Brain microvascular endothelial cell (primary cell): ENCODE measurements around the gene SLC22A13.

ENCODE experiments used
- DNase-seq: peaks from one replicate; pipeline ENCODE4 v3.0.0-alpha.2; 2020
- H3K27ac ChIP-seq: fragments of 250-450 bp; sonication (Bioruptor Pico); 2 replicates; pipeline ENCODE4 v1.5.1; 2020; ENCODE audit warnings: mild to moderate bottlenecking, moderate library complexity
- H3K27me3 ChIP-seq: fragments of 250-450 bp; sonication (Bioruptor Pico); replicated peaks from 2 replicates; pipeline ENCODE4 v1.5.1; 2020; ENCODE audit warnings: mild to moderate bottlenecking
- H3K36me3 ChIP-seq: fragments of 250-450 bp; sonication (Bioruptor Pico); replicated peaks from 2 replicates; pipeline ENCODE4 v1.5.1; 2020; ENCODE audit warnings: mild to moderate bottlenecking
- H3K4me3 ChIP-seq: 2 replicates; pipeline ENCODE4 v1.5.1; 2011; ENCODE audit warnings: low read depth, mild to moderate bottlenecking, control low read depth, low read length, moderate library complexity
- CTCF ChIP-seq: IDR thresholded peaks from 2 replicates; pipeline ENCODE4 v1.5.1; 2011; ENCODE audit warnings: low read depth, mild to moderate bottlenecking, moderate library complexity, low read length, control low read depth, inconsistent platforms; ENCODE audit errors: missing control alignments
- in situ Hi-C: cut with HindIII; loops from 2 replicates; pipeline ENCODE4 v1.10.0; 2017; ENCODE audit warnings: low sequenced_read_pairs, low pct_ligation_motif_present

The SLC22A13 gene

GRCh38 chr3:38245930-38246329 is 19.7 kb upstream of the SLC22A13 start:
- H3K27ac ChIP-seq, result no peak overlapping the region
- no peak overlapping the region for H3K4me3 ChIP-seq
- TF ChIP-seq CTCF, result no peak
- in situ Hi-C loops, result no loop called here
- DNase-seq, result no peak
- no peaks in the 10 kb centered on the region for H3K27me3 ChIP-seq
- peaks cover 22% of the 10 kb centered on the region for H3K36me3 ChIP-seq

- H3K27me3 ChIP-seq, result no peaks in the 10 kb centered on the region
- peak; percentile 67 for TF ChIP-seq CTCF
- in situ Hi-C loops, result no loop called here
- H3K27ac ChIP-seq, result peak overlapping the region; percentile 20
- H3K4me3 ChIP-seq, result no peak overlapping the region
- DNase-seq, result peak; percentile 80
- peaks cover 34% of the 10 kb centered on the region for H3K36me3 ChIP-seq
These were observed 18.1 kb upstream of the SLC22A13 start for GRCh38 chr3:38247366-38248035.

- in situ Hi-C loops, result no loop called here
- Histone ChIP-seq H3K27me3 (no peaks in the 10 kb centered on the region), H3K27ac (no peak overlapping the region), H3K4me3 (no peak overlapping the region), H3K36me3 (peaks cover 54% of the 10 kb centered on the region)
- no peak for DNase-seq
- no peak for TF ChIP-seq CTCF
These were observed 15.4 kb upstream of the SLC22A13 start for GRCh38 chr3:38250198-38250597.

GRCh38 chr3:38251197-38251596 is 14.4 kb upstream of the SLC22A13 start:
- TF ChIP-seq CTCF, result no peak
- H3K27ac ChIP-seq, result no peak overlapping the region
- DNase-seq, result no peak
- no peaks in the 10 kb centered on the region for H3K27me3 ChIP-seq
- peaks cover 55% of the 10 kb centered on the region for H3K36me3 ChIP-seq
- no peak overlapping the region for H3K4me3 ChIP-seq
- in situ Hi-C loops, result no loop called here

GRCh38 chr3:38253704-38254103 is 11.9 kb upstream of the SLC22A13 start:
- no peak for DNase-seq
- in situ Hi-C loops, result no loop called here
- H3K36me3 ChIP-seq, result peaks cover 51% of the 10 kb centered on the region
- no peak overlapping the region for H3K27ac ChIP-seq
- no peak overlapping the region for H3K4me3 ChIP-seq
- no peak for TF ChIP-seq CTCF
- H3K27me3 ChIP-seq, result no peaks in the 10 kb centered on the region

GRCh38 chr3:38254872-38255271 is 10.7 kb upstream of the SLC22A13 start:
- no peak overlapping the region for H3K27ac ChIP-seq
- no peak for DNase-seq
- peaks cover 41% of the 10 kb centered on the region for H3K36me3 ChIP-seq
- no peaks in the 10 kb centered on the region for H3K27me3 ChIP-seq
- TF ChIP-seq CTCF, result no peak
- H3K4me3 ChIP-seq, result no peak overlapping the region
- in situ Hi-C loops, result no loop called here
